Activated T-cell treated with anti-CD3 and anti-CD28 coated beads, Interleukin-2, amount 50 U/mL, for 48 hours (primary cell): ENCODE measurements around the gene GNAT3.

Source experiments
- DNase-seq, 2 experiments: peaks; one replicate each; pipeline ENCODE4 v3.0.0-alpha.2; 2020

The GNAT3 gene

GRCh38 chr7:80414331-80414730, 97.5 kb downstream of the GNAT3 start:
- no peak for DNase-seq

GRCh38 chr7:80413383-80413945, 98.4 kb downstream of the GNAT3 start:
- DNase-seq, result no peak

- DNase-seq, result no peak
These were observed 99.0 kb downstream of the GNAT3 start for GRCh38 chr7:80412842-80413241.

- DNase-seq, result no peak
These were observed 100.2 kb downstream of the GNAT3 start for GRCh38 chr7:80411621-80412020.

- DNase-seq, result no peak
These were observed 101.8 kb downstream of the GNAT3 start for GRCh38 chr7:80410081-80410480.
